Suppressor macrophage treated with lipopolysaccharide for 4 hours (primary cell): ENCODE results near the gene ASPSCR1.
"Not testable (repeated sequence)": the region's sequence is repeated elsewhere in the genome, so short reads cannot be mapped to it uniquely, and the experiment has no call there.

Source experiments
- DNase-seq: peaks from one replicate; pipeline ENCODE4 v3.0.0-alpha.2; 2020

The ASPSCR1 gene

DNA sequence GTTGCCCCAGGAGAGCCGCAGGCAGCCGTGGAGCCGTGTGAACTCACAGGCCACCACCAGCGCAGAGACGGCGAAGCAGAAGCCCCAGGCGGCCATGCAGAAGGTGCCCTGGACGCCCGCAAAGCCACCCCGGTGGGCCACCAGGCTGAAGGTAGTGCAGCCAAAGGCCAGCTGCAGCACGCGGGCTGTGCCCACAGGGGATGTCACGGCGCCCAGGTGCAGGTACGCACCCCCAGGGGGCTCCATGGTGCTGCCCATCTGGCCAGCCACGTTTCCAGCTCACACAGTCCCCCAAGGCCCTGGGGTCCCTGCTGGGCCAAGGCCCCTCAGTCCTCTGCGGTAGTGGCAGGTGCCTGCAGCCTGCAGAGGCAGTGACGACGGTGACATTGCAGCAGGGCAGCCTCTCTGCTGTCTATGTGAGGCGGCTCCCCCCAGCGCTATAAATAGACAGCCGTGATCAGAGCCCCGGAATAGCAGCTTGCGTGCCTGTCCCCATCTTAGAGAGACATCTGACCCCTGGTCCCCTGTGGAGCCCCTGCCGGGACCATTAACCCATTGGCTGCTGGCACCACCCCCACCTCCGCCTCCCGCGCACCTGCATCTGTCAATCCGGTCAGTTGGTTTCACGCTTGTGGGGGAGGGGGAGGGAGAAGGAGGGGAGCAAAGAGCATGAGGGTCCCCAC is 35.8 kb upstream of the ASPSCR1 start:
- DNase-seq = no peak

DNA sequence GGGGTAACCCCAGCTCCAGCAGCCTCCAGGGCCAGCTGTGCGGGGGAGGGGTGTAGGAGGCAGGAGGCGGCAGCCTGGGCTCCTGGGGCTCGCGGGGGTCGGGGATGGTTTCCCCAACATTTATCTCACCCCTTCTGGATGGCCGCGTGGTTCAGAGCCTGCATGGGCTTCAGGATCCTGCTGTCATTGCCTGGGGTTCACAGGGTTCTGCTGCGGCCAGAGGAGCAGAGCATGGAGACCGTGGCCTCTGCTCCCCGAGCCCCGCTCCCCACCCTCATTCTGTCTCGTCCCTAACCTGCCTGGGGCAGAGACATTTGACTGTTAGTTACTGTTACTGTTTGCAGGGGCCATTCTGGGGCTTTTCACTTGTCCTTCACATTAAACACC is 35.3 kb upstream of the ASPSCR1 start:
- no peak for DNase-seq

DNA sequence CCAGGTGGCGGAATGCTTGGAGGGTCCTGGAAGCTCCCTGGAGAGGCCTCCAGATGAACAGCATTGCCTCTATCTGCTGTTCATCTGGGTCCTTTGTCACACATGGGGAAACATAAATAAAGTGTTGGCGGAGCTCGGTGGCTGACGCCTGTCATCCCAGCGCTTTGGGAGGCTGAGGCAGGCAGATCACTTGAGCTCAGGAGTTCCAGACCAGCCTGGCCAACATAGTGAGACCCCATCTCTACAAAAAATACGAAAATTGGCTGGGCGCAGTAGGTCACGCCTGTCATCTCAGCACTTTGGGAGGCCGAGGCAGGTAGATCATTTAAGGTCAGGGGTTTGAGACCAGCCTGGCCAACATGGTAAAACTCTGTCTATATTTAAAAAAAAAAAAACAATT is 32.6 kb upstream of the ASPSCR1 start:
- no peak for DNase-seq

DNA sequence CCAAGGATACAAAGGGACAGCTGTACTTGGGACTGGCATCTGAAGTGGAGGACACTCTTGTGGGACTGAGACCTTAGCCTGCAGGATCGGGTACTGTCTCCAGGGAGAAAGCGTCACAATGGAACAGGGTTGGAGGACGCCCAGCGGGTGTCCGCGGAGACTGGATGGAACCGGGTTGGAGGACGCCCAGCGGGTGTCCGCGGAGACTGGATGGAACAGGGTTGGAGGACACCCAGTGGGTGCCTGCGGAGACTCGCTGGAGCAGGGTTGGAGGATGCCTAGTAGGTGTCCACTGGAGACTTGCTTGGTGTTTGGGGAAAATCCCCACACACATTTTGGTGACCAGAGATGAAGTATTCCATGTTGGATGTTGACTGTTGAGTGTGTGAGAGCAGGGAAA is 30.2 kb upstream of the ASPSCR1 start, which contains the start of gene MYADML2:
Gene MYADML2, minus strand, starts transcription at position 45 of the 400 bp plus-strand sequence. CDS start 5,492 bp downstream, outside the sequence.
- no peak for DNase-seq

DNA sequence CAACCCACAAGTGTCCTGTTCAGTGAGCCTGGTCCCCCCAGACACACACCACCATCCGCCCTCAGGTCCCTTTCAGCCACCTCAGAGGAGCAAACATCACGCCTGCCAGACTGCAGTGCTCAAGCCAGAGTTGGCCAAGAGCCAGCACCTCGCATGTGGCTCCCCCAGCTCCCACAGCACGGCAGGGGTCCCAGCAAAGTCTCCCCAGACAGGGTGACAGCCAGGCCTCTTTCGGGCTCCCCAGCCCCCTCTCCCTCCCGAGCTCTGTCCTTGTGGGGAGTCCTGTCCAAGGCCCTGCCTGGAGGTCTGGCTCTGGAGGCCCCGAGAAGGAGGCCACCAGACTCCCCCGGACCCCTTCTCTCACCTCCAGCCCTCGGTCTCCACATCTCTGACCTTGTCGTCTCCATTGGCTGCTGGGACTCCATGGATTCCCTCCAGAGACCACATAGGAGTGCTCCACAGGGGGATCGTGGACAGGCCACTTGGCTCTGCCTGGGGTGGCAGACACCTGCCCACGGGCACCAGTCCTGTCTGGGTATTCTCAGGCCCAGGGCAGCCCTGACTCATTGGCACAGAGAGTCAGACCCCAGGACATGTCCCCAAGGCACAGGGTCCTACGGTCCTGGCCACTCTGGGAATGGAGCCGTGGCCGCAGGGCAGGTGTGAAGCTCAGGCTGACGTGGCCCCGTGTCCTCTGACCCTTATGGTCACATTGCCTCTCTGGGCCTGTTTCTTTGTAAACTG is 28.6 kb upstream of the ASPSCR1 start:
- DNase-seq = no peak

DNA sequence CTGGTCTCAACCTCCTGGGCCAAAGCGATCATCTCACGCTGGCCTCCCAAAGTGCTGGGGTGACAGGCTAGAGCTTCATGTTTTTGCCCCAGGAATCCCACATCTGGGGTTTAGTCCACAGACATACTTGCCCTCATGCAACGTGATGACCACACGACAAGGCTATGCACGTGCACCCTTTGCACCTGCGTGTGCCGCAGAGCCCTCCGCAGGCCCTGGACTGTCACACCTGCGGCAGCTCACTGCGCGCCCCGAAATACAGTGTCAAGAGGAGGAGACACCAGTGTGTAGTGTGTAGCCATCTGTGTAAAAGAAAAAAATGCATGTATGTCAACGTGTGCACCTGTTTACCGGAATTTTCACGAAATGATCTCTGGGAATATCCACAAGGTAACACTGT is 26.9 kb upstream of the ASPSCR1 start:
- no peak for DNase-seq

DNA sequence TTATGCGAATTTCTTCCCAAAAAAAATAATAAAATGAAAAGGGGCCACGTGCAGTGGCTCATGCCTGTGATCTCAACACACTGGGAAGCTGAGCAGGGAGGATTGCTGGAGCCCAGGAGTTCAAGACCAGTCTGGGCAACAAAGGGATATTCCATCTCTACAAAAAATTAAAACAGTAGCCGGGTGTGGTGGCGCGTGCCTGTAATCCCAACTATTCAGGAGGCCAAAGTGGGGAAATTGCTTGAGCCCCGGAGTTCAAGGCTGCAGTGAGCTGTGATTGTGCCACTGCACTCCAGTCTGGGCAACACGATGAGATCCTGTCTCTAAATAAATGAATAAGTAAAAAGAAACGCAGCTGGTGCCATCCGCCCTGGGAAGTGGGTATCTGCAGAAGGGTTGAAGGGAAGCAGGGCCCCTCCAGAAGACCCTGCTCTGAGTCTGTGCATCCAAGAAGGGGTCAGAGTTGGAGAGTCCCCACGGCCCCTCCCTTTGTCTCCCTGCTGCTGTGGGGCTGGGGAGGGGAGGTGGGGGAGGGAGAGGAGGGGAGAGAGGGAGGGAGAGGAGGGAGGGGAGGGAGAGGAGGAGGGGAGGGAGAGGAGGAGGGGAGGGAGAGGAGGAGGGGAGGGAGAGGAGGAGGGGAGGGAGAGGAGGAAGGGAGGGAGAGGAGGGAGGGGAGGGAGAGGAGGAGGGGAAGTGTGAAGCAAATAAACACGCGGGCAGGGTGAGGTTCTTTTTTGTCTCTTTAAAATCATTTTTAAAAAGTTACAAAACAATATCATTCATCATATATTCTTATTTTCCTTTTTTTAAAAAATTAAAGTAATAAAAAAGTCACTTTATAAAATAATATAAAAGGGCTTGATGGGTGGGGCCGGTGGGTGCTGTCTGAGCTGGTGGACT is 25.4 kb upstream of the ASPSCR1 start:
- no peak for DNase-seq

DNA sequence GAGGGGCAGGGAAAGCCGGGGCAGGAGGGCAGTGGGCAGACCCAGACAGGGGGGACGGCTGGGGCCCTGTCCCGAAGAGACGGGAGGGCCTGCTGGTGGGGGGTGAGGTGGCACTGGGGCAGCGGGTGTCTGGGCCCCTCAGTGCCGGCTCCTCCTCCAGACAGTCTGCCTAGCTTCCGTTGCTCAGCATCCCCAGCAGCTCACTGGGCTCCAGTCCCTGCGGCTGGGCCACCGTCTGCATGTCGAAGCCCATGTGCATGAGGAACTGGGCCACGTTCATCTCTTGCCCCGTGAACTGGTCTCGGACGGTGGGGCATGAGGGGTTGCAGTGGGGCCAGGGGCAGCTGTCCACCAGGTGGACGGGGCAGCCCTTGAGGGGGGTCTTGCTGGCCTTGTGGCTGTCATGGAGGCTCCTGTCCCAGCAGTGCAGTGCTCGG is 24.6 kb upstream of the ASPSCR1 start:
- DNase-seq = no peak

DNA sequence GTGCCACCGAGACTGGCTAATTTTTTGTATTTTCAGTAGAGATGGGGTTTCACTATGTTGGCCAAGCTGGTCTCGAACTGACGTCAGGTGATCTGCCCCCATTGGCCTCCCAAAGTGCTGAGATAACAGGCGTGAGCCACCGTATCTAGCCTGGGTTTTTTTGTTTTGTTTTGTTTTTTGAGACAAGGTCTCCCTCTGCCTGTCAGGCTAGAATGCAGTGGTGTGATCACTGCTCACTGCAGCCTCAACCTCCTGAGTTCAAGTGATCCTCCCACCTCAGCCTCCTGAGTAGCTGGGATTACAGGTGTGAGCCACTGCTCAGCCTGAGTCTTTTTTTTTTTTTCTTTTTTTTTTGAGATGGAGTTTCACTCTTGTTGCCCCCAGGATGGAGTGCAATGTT is 24.0 kb upstream of the ASPSCR1 start:
- DNase-seq = not testable (repeated sequence)

DNA sequence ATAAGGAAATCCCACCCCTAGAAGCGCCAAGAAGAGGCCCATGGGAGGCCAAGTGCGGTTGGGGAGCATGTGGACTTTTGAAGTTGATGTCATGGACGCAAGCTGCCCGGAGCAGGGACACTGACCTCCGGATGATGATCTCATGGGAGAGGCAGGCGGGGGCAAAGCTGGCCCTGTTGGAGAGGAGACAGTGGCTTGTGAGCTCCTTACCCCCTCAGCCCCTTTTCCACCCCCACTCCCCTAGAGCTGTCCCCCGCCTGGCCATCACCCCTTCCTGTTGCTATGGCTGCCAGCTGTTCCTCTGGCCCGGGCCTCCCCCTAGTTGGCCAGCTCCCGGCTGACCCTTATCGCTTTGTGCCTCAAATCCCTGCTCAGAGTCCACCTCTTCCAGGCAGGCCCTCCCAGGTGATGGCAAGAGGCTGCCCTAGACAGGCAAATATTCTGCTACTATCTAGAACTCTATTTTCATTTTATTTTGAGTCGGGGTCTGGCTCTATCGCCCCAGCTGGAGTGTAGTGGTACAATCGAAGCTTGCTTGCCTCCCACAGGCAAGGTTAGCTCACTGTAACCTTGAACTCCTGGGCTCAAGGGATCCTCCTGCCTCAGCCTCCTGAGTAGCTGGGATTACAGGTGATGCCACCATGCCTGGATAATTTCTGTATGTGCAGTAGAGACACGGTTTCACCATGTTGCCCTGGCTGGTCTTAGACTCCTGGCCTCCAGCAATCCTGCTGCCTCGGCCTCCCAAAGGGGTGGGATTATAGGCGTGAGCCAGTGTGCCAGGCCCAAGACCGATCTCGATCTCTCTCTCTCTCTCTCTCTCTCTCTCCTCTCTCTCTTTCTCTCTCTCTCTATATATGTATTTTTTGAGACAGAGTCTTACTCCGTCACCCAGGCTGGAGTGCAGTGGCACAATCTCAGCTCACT is 23.0 kb upstream of the ASPSCR1 start:
- no peak for DNase-seq

DNA sequence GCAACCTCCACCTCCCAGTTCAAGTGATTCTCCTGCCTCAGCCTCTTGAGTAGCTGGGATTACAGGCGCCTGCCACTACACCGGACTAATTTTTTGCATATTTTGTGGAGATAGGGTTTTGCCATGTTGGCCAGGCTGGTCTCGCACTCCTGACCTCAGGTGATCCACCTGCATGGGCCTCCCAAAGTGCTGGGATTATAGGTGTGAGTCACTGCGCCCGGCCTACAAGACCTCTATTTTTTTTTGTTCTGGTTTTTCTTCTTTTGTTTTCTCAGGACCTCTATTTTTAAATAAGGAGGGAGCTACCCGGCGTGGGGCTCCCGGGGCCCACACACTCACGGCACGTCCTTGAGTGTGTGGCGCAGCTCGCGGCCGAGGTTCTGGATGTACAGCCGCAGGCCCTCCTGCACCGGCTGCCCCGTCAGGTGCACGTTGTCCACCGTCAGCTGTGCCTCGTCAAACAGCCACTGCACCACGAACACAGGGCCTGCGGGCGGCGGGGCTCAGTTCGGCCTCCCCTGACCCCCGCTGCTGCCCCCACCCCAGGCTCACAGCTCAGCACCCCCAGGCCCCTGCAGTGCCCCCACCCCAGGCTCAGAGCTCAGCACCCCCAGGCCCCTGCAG is 22.3 kb upstream of the ASPSCR1 start:
- DNase-seq = no peak

DNA sequence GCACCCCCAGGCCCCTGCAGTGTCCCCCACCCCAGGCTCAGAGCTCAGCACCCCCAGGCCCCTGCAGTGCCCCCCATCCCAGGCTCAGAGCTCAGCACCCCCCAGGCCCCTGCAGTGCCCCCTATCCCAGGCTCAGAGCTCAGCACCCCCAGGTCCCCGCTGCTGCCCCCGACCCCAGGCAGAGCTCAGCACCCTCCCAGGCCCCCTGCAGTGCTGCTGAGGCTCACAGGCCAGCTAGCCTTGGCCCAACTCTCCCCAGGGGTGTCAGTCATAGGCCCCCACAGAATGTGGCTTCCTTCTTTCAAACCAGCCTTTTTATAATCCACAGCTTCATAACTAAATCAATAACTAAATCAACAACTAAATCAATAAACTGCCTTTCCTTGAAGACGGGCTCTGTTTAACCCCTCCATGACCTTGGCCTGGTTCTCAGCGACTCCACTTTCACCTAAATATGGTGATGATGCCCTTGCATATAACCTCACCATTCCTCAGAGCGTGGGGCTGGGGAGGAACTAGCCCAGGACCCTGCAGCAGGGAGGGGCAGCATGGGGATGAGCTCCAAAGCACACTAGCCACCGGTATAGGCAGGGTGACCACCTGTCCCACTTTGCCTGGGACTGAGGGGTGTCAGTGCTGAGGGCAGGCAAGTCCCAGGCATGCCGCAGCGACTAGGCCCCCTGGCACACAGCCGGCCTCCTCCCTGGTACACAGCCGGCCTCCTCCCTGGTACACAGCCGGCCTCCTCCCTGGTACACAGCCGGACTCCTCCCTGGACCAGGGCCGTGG is 21.5 kb upstream of the ASPSCR1 start:
- DNase-seq = no peak

DNA sequence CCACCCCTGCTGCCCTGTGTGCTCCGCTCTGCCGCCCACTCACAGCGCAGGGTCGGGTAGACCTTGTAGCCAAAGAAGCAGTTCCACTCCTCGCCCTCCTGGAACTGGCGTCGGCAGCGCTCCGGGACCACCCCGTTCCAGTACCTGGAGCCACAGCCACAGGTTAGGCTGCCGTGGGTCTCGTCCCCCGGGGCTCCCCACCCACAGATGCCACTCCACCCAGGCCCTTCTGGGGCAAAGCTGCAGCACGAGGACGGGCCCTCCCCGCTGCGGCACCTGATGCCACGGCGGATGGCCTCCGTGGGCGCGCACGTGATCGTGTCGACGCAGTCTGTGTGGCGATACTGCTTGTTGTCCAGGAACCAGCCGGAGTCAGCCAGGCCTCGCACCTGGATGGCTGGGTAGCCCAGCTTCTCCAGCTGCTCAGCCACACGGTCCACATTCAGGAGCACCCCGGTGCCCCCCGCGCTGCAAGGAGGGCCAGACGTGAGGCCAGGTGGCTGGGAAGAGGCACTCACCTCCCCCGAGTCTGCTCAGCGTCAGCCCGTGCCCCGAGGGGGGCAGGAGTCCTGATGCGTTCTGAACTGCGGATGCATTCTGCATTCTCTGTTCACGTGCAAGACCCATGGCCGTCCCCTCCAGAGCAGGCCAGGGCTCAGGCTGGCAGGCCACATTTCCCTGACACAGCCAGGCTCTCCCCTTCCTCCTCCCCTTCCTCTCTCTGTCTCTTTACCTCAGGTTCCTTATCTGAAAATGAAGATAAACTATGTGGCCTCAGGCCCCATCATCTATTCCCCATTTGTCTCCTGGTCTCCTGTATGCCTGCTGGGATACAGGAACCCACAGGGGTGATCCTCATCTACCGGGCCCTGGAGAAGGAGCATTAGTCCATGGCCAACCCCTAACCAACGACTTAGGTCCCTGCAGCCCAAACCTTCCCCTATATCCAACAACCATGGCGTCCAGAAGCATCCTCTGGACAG is 20.5 kb upstream of the ASPSCR1 start:
- no peak for DNase-seq

DNA sequence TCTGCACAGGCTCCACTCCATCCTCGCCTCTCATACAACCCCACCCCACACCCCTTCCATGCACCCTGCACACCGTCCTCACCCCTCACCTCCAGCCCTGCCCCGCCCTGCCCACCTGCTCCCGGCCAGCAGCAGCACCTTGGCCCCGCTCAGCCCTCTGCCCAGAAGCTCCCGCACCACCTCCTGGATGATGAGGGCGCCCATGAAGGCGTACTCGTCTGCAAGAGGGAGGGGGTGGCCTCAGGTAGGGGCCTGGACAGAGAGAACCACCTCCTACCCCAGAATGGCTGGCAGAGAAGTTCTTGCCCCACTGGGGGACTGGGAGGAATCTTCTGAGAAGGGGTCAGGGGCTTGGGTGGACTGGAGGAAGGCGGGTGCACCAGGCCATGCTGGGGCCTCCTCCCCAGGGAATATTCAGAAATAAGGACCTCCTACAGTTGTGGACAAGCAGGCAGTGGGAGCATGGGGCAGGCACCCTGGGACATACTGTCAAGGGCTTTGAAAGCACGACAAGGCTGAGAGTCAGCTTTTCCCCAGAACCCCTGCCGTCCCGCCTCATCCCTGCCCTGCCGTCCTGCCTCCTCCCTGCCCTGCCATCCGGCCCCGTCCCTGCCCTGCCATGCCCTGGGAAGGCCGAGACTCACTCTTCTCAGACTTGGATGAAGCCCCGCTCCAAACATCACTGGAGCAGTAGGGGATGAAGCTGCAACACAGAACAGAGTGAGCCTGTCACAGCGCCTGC is 19.6 kb upstream of the ASPSCR1 start:
- DNase-seq = no peak

DNA sequence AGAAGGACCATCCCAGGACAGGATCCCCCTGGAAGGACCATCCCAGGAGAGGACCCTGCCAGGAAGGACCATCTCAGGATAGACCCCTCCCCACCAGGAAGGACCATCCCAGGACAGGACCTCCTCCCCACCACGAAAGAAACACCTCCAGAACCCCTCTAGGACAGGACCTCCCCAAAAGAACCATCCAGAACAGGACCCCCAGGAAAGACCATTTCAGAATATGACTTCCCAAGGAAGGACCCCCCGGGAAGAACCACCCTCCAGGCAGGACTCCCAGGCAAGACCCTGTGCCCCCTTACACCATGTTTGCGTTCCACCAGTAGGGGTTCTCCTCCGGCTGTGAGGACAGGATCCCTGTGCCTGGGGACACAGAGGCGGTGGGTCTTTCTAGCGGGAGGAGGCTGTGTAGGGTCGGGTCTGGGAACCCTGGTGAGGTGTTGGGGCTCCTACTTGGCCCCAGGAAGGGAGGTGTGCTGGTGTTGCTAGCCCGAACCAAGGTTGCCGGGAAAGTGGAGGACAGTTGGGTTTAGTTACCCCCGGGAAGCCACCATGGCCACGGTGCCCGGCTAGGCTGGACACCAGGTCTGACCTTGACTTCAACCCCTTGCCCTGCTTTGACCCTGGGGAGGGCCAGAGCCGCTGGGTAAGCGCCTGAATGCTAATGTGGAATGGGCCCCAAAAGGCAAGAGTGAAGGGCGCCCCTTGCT is 18.6 kb upstream of the ASPSCR1 start:
- DNase-seq = no peak

DNA sequence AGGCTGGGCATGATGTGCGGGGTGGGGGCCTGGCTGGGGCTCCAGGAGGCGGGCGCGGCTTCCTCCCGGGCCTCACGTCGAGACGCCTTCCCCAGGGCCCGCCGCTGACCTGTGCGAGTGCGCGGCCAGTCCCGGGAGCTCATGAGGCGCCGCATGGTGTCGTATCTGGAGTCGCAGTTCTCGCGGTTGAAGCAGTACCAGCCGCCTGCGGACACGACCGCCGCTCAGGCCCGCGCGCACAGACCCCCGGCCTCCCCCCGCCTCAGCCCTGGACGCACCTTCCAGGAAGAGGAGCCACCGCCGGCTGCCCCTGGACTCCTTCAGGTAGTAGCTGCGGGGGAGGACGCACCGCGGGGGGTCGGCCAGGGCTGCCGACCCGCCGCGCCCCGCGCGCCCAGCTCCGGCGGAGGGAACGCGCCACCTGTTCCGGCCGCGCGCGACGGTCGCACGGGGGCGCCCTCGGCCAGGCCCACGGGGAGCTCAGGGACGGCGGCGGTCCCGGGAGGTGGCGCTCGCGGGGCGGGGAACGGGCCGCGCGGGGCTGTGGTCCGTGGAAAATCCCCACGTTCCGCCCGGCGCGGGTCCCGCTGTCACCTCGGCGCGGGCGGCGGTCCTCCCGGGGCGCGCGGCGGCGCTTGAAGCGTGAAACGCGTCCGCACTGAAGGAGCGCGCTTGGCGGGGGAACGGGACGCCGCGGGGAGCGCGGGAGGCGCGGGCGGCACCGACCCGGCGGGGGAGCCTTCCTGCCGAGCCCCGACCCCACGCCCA is 17.9 kb upstream of the ASPSCR1 start:
- DNase-seq = peak; percentile 86
